WERI-Rb-1 (cell line): ENCODE data around the gene FBXO7.
A peak's percentile ranks its signal among the peaks of the same experiment; 100 is the strongest.

ENCODE experiments used
- DNase-seq: peaks from one replicate; pipeline ENCODE4 v3.0.0-alpha.2; 2020
- H3K27ac ChIP-seq: fragments of 250-450 bp; sonication (Bioruptor Pico); 2 replicates; pipeline ENCODE4 v1.5.1; 2020; ENCODE audit warnings: mild to moderate bottlenecking, moderate library complexity
- H3K27me3 ChIP-seq: fragments of 250-450 bp; sonication (Bioruptor Pico); 2 replicates; pipeline ENCODE4 v1.5.1; 2021; ENCODE audit warnings: mild to moderate bottlenecking, low read depth, moderate library complexity; ENCODE audit not compliant: insufficient read depth, severe bottlenecking
- H3K36me3 ChIP-seq: fragments of 250-450 bp; sonication (Bioruptor Pico); 2 replicates; pipeline ENCODE4 v1.5.1; 2020; ENCODE audit warnings: mild to moderate bottlenecking, moderate library complexity
- H3K4me3 ChIP-seq: 2 replicates; pipeline ENCODE4 v1.5.1; 2011; ENCODE audit warnings: low read depth, mild to moderate bottlenecking, control low read depth, low read length
- H3K9me3 ChIP-seq: fragments of 250-450 bp; sonication (Bioruptor Pico); 2 replicates; pipeline ENCODE4 v1.5.1; 2021; ENCODE audit warnings: mild to moderate bottlenecking, moderate library complexity; ENCODE audit not compliant: severe bottlenecking
- CTCF ChIP-seq: IDR thresholded peaks from 2 replicates; pipeline ENCODE4 v1.5.1; 2011; ENCODE audit warnings: low read depth, mild to moderate bottlenecking, control low read depth, inconsistent platforms, low read length

Gene FBXO7

GRCh38 chr22:32511274-32511673 lies 36.7 kb downstream of the FBXO7 start:
- no peak for DNase-seq
- TF ChIP-seq CTCF = no peak
- H3K36me3 ChIP-seq = no peaks in the 10 kb centered on the region
- H3K27me3 ChIP-seq = no peaks in the 10 kb centered on the region
- H3K4me3 ChIP-seq = no peak overlapping the region
- H3K27ac ChIP-seq = no peak overlapping the region
- no peaks in the 10 kb centered on the region for H3K9me3 ChIP-seq

GRCh38 chr22:32511776-32512175 lies 37.2 kb downstream of the FBXO7 start:
- Histone ChIP-seq H3K27me3 (no peaks in the 10 kb centered on the region), H3K36me3 (no peaks in the 10 kb centered on the region), H3K4me3 (no peak overlapping the region), H3K9me3 (no peaks in the 10 kb centered on the region), H3K27ac (no peak overlapping the region)
- DNase-seq = no peak
- TF ChIP-seq CTCF = no peak

- no peak for DNase-seq
- no peak for TF ChIP-seq CTCF
- no peak overlapping the region for H3K4me3 ChIP-seq
- no peaks in the 10 kb centered on the region for H3K36me3 ChIP-seq
- no peaks in the 10 kb centered on the region for H3K9me3 ChIP-seq
- no peak overlapping the region for H3K27ac ChIP-seq
- no peaks in the 10 kb centered on the region for H3K27me3 ChIP-seq
Observed at GRCh38 chr22:32512267-32512982, 37.8 kb downstream of the FBXO7 start.

- peak; percentile 68 for DNase-seq
- no peak for TF ChIP-seq CTCF
- H3K36me3 ChIP-seq = no peaks in the 10 kb centered on the region
- H3K9me3 ChIP-seq = no peaks in the 10 kb centered on the region
- no peaks in the 10 kb centered on the region for H3K27me3 ChIP-seq
- H3K4me3 ChIP-seq = no peak overlapping the region
- peak overlapping the region; percentile 59 for H3K27ac ChIP-seq
Observed at GRCh38 chr22:32515084-32515483, 40.5 kb downstream of the FBXO7 start.

GRCh38 chr22:32517488-32517887 lies 42.9 kb downstream of the FBXO7 start:
- Histone ChIP-seq H3K27ac (no peak overlapping the region), H3K36me3 (no peaks in the 10 kb centered on the region), H3K9me3 (no peaks in the 10 kb centered on the region), H3K27me3 (no peaks in the 10 kb centered on the region), H3K4me3 (no peak overlapping the region)
- DNase-seq = no peak
- no peak for TF ChIP-seq CTCF

GRCh38 chr22:32517921-32518320 lies 43.3 kb downstream of the FBXO7 start:
- TF ChIP-seq CTCF = no peak
- no peak overlapping the region for H3K27ac ChIP-seq
- H3K36me3 ChIP-seq = no peaks in the 10 kb centered on the region
- no peaks in the 10 kb centered on the region for H3K27me3 ChIP-seq
- H3K9me3 ChIP-seq = no peaks in the 10 kb centered on the region
- no peak overlapping the region for H3K4me3 ChIP-seq
- no peak for DNase-seq
